ENCODE data around the gene MICAL3. TPM values are rescaled to one million over a fixed set of nuclear protein-coding genes. Genes with fewer than 3 reads are reported as not detected.

MICAL3 gene
- total RNA-seq, 1 experiment from 2014 or later = 47.1 TPM

DNA sequence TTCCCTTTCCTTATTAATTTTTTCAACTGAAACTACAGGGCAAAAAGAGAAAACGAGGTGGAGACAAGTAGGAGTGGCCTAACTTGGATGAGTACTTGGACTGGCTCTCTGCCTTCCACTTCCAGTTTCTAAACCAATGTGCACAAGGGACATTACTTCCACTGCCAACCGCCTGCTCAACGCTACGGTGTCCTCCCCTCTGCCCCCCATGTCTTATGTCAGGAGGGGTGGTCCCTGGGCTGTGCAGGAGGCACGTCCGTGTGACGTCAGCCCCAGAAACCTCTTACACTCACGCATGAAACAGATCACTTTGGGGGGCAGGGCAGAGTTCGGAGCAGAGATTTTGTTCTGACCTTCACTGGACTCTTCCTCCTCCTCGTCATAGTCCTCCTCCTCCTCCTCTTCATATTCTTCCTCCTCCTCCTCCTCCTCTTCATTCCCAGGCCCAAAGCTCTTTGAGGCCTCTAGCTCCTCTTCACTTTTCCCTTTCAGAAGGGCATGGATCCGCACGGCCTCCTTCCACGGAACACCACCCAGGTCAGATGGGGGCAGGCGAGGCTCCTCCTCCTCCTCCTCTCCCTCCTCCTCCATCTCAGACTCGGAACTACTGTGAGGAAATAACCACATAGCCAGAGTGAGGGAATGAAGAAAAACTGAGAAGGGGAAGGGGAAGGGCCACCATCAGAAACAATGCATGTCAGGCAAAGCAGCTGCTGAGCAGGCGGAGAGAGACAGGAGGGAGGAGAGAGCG lies 192.7 kb downstream of the MICAL3 start:
- ChIA-PET CTCF (interaction anchor here (1.2 kb wide), 1 partner anchor 245 kb away, joined by 3 read pairs; no protein-coding TSS in a partner anchor), POLR2A (interaction anchor here (0.6 kb wide), 2 partner anchors 89 to 677 kb away, joined by 5 to 7 read pairs; no protein-coding TSS in a partner anchor)
- Histone ChIP-seq H3K36me3 (ENCODE audit: control insufficient read depth, insufficient read depth, low read length) (no peaks in the 10 kb centered on the region), H3K4me3 (ENCODE audit: low read depth in 2 of 2, low read length in 2 of 2) (no peak overlapping the region), H3K4me1 (ENCODE audit: control insufficient read depth, insufficient read depth, low read length) (no peaks in the 10 kb centered on the region), H3K27ac (ENCODE audit: low read length) (no peak overlapping the region), H3K27me3 (ENCODE audit: control insufficient read depth, insufficient read depth, low read length) (no peaks in the 10 kb centered on the region), H3K9me3 (ENCODE audit: control insufficient read depth, insufficient read depth, low read depth, low read length) (no peaks in the 10 kb centered on the region)
- DNase-seq (ENCODE audit: low read depth, low spot score) (no peak), ATAC-seq (no peak)
- no TSS peak for BruUV-seq (replicated peaks)
- intact Hi-C loops (cut with micrococcal nuclease; ENCODE audit: unreplicated experiment) = loop anchor here (10.0 kb wide), 1 partner anchor 193 kb away; the partner anchor contains the start of gene MICAL3
- TF ChIP-seq SIN3A (IDR thresholded peaks at IDR 0.05; ENCODE audit: borderline replicate concordance, insufficient read depth, low read depth, low read length) (no peak), TCF7L2 (IDR thresholded peaks at IDR 0.05; ENCODE audit: low read depth, low read length) (no peak), POLR2AphosphoS5 (IDR thresholded peaks at IDR 0.05; ENCODE audit: low read depth, low read length) (no peak)
- TF ChIP-seq, protein P1, sequence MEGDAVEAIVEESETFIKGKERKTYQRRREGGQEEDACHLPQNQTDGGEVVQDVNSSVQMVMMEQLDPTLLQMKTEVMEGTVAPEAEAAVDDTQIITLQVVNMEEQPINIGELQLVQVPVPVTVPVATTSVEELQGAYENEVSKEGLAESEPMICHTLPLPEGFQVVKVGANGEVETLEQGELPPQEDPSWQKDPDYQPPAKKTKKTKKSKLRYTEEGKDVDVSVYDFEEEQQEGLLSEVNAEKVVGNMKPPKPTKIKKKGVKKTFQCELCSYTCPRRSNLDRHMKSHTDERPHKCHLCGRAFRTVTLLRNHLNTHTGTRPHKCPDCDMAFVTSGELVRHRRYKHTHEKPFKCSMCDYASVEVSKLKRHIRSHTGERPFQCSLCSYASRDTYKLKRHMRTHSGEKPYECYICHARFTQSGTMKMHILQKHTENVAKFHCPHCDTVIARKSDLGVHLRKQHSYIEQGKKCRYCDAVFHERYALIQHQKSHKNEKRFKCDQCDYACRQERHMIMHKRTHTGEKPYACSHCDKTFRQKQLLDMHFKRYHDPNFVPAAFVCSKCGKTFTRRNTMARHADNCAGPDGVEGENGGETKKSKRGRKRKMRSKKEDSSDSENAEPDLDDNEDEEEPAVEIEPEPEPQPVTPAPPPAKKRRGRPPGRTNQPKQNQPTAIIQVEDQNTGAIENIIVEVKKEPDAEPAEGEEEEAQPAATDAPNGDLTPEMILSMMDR (IDR thresholded peaks at IDR 0.05) = no peak
- TF ChIP-seq, protein P2, sequence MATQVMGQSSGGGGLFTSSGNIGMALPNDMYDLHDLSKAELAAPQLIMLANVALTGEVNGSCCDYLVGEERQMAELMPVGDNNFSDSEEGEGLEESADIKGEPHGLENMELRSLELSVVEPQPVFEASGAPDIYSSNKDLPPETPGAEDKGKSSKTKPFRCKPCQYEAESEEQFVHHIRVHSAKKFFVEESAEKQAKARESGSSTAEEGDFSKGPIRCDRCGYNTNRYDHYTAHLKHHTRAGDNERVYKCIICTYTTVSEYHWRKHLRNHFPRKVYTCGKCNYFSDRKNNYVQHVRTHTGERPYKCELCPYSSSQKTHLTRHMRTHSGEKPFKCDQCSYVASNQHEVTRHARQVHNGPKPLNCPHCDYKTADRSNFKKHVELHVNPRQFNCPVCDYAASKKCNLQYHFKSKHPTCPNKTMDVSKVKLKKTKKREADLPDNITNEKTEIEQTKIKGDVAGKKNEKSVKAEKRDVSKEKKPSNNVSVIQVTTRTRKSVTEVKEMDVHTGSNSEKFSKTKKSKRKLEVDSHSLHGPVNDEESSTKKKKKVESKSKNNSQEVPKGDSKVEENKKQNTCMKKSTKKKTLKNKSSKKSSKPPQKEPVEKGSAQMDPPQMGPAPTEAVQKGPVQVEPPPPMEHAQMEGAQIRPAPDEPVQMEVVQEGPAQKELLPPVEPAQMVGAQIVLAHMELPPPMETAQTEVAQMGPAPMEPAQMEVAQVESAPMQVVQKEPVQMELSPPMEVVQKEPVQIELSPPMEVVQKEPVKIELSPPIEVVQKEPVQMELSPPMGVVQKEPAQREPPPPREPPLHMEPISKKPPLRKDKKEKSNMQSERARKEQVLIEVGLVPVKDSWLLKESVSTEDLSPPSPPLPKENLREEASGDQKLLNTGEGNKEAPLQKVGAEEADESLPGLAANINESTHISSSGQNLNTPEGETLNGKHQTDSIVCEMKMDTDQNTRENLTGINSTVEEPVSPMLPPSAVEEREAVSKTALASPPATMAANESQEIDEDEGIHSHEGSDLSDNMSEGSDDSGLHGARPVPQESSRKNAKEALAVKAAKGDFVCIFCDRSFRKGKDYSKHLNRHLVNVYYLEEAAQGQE (IDR thresholded peaks at IDR 0.05; ENCODE audit: insufficient read depth in 1 of 2, low read depth in 2 of 2, low read length in 1 of 2) = no peak
- in situ Hi-C loops (cut with HindIII; ENCODE audit: low pct_unique_long_range_greater_than_20kb, low sequenced_read_pairs) = no loop called here

DNA sequence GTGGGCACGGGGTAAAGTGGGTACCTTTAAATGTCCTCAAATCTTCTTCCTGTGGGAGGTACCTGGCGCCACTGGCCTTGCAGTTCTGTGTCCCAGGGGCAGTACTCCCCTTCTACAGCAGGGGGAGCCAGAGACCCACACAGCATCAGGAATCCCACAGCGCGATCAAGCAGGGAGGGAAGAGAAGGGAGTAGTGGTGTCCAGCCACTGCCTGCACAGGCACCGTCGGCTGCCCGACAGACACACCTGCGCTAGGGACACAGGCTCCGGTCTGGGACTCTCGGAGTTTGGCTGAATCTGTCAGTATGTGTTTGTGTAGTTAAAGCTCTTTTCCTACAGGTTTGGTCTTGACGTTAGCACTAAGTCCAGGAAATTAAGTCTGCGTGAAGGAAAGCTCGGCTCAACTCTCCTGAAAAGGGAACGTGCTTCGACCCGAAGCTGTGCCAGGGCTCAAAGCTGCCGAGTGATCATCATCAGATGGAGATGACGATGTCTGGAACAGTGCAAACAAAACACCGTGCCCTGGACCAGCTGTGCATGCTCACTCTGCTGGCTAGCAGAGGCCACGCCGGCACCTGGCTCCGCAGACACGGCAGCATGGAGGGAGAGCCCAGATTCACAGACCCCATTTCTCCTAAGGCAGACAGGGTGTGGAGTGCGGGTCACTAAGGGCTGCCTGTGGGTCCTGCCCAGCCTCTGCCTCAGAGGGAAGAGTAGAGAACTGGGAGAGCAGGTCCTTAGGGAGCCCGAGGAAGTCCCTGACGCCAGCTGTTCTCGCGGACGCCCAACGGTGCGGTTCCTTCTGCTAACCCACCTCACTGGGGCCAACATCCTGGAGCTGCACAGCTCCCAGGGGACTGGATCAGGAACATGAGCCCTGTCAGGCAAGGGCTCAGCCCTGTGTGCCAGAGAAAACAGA lies 194.1 kb downstream of the MICAL3 start:
- Histone ChIP-seq H3K4me3 (ENCODE audit: low read depth in 2 of 2, low read length in 2 of 2) (no peak overlapping the region), H3K4me1 (ENCODE audit: control insufficient read depth, insufficient read depth, low read length) (no peaks in the 10 kb centered on the region), H3K27me3 (ENCODE audit: control insufficient read depth, insufficient read depth, low read length) (no peaks in the 10 kb centered on the region), H3K9me3 (ENCODE audit: control insufficient read depth, insufficient read depth, low read depth, low read length) (no peaks in the 10 kb centered on the region), H3K36me3 (ENCODE audit: control insufficient read depth, insufficient read depth, low read length) (no peaks in the 10 kb centered on the region), H3K27ac (ENCODE audit: low read length) (no peak overlapping the region)
- ATAC-seq = peak; percentile 91
- no TSS peak for BruUV-seq (replicated peaks)
- ChIA-PET POLR2A (interaction anchor here (0.6 kb wide), 1 partner anchor 15 kb away, joined by 3 read pairs; no protein-coding TSS in a partner anchor), CTCF (interaction anchor here (0.6 to 2.4 kb wide), 2 partner anchors 239 to 245 kb away, joined by 3 to 20 read pairs; no protein-coding TSS in a partner anchor)
- intact Hi-C loops (cut with micrococcal nuclease; ENCODE audit: unreplicated experiment) (loop anchor here (1.0 to 10.0 kb wide), 2 partner anchors 194 to 246 kb away; partner anchors contain the start of gene MICAL3), in situ Hi-C loops (cut with HindIII; ENCODE audit: low pct_unique_long_range_greater_than_20kb, low sequenced_read_pairs) (no loop called here)
- TF ChIP-seq, protein P2 (IDR thresholded peaks at IDR 0.05; ENCODE audit: insufficient read depth in 1 of 2, low read depth in 2 of 2, low read length in 1 of 2) = no peak
- TF ChIP-seq, protein P1 (IDR thresholded peaks at IDR 0.05) = peak; percentile 95
- TF ChIP-seq SIN3A (IDR thresholded peaks at IDR 0.05; ENCODE audit: borderline replicate concordance, insufficient read depth, low read depth, low read length) = no peak
- peak; percentile 60 for DNase-seq (ENCODE audit: low read depth, low spot score)

Data from Panc1 (cell line).